Stimulated activated CD4-positive, alpha-beta T cell treated with anti-CD3 and anti-CD28 coated beads, Interleukin-12 subunit alpha, Interleukin-12 subunit beta, amount 100 ng/mL, for 24 hours (primary cell): ENCODE data around the gene FBXL16.

ENCODE experiments used
- DNase-seq, 2 experiments: peaks; one replicate each; pipeline ENCODE4 v3.0.0-alpha.2; 2020; ENCODE audit warnings: low read depth in 2 of 2

The FBXL16 gene

GRCh38 chr16:734981-735881 lies 29.6 kb upstream of the FBXL16 start:
- DNase-seq: no peak

- no peak for DNase-seq
These were observed 28.8 kb upstream of the FBXL16 start for GRCh38 chr16:734208-734980.

GRCh38 chr16:733382-734207 lies 28.0 kb upstream of the FBXL16 start:
- DNase-seq: no peak

GRCh38 chr16:732936-733335 lies 27.3 kb upstream of the FBXL16 start:
- DNase-seq: no peak

GRCh38 chr16:732332-732731 lies 26.7 kb upstream of the FBXL16 start:
- DNase-seq: no peak

GRCh38 chr16:730666-731509 lies 25.3 kb upstream of the FBXL16 start:
- no peak for DNase-seq

GRCh38 chr16:729768-730665 lies 24.4 kb upstream of the FBXL16 start:
- no peak for DNase-seq

- DNase-seq: no peak
These were observed 23.5 kb upstream of the FBXL16 start for GRCh38 chr16:728890-729744.

GRCh38 chr16:728131-728889 lies 22.7 kb upstream of the FBXL16 start:
- peak in 1 of 2 experiments; percentile 62 for DNase-seq

- DNase-seq: no peak
These were observed 21.8 kb upstream of the FBXL16 start for GRCh38 chr16:727291-727977.

- DNase-seq: peak in 1 of 2 experiments; percentile 59
These were observed 21.1 kb upstream of the FBXL16 start, which contains the start of the genes CCDC78 and HAGHL for GRCh38 chr16:726438-727290. CCDC78 (minus strand) TSS chr16:726443; CDS start chr16:726367, 76 bp downstream. HAGHL (plus strand) TSS chr16:727106; CDS start chr16:727510, 404 bp downstream.

GRCh38 chr16:726188-726437 lies 20.5 kb upstream of the FBXL16 start:
- no peak for DNase-seq

- no peak for DNase-seq
These were observed 20.0 kb upstream of the FBXL16 start for GRCh38 chr16:725463-726187.

- DNase-seq: no peak
These were observed 19.4 kb upstream of the FBXL16 start for GRCh38 chr16:725041-725376.

GRCh38 chr16:724188-725040 lies 18.8 kb upstream of the FBXL16 start:
- no peak for DNase-seq
